ENCODE data around the gene GPC5. TPM values are rescaled to one million over a fixed set of nuclear protein-coding genes. Genes with fewer than 3 reads are reported as not detected.

GPC5 gene
- total and polyA plus RNA-seq, 2 donors (not counting 3 experiments of a cell fraction or from before 2014, with no cell fraction given) = 0.59 to 0.97 TPM

- Histone ChIP-seq H3K4me3 (replicated peaks in 1 of 3; ENCODE audit: insufficient read depth in 1 of 3, low read depth in 1 of 3, low read length in 3 of 3) (no peak overlapping the region), H3K27ac (ENCODE audit: insufficient read depth, low read depth, low read length) (no peak overlapping the region), H3K9me1 (replicated peaks; ENCODE audit: control insufficient read depth, extremely low read depth, insufficient read depth, low read length) (peaks cover 2% of the 10 kb centered on the region), H3K9me3 (replicated peaks; ENCODE audit: control insufficient read depth, insufficient read depth, low read length) (no peaks in the 10 kb centered on the region), H3K4me2 (ENCODE audit: insufficient read depth, low read length) (no peak overlapping the region), H3K36me3 (ENCODE audit: control insufficient read depth in 2 of 2, extremely low read depth in 1 of 2, insufficient read depth in 2 of 2, low read length in 2 of 2) (peaks cover 9 to 52% of the 10 kb centered on the region in 2 experiments), H3K27me3 (ENCODE audit: control insufficient read depth in 2 of 2, insufficient read depth in 2 of 2, low read length in 2 of 2) (no peaks in the 10 kb centered on the region), H4K20me1 (replicated peaks; ENCODE audit: control insufficient read depth, extremely low read depth, insufficient read depth, low read length) (peaks cover 21% of the 10 kb centered on the region), H3K79me2 (ENCODE audit: control insufficient read depth, insufficient read depth, low read length) (peaks cover 22% of the 10 kb centered on the region), H3K4me1 (ENCODE audit: control insufficient read depth, extremely low read depth, insufficient read depth, low read length) (peaks cover 1% of the 10 kb centered on the region), H3K9ac (replicated peaks; ENCODE audit: extremely low read depth, insufficient read depth, low read length) (no peak overlapping the region), H2AFZ (ENCODE audit: low read depth, low read length) (no peak overlapping the region)
- TF ChIP-seq POLR2A (IDR thresholded peaks at IDR 0.05; ENCODE audit: low read depth, low read length) = peak; percentile 21
- TF ChIP-seq, protein P1, sequence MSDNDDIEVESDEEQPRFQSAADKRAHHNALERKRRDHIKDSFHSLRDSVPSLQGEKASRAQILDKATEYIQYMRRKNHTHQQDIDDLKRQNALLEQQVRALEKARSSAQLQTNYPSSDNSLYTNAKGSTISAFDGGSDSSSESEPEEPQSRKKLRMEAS (IDR thresholded peaks at IDR 0.05; ENCODE audit: insufficient read depth, insufficient read length) = no peak
- dilution Hi-C loops (cut with MboI; ENCODE audit: extremely low pct_ligation_motif_present, low sequenced_read_pairs) (no loop called here), intact Hi-C loops (cut with micrococcal nuclease) (no loop called here)
- BruUV-seq (replicated peaks) = no TSS peak
- CTCF ChIA-PET = no interaction called here
- FAIRE-seq (no peak), DNase-seq (ENCODE audit: low read depth, low spot score) (no peak)
- POLR2A ChIA-PET = no interaction called here
These were observed 42.4 kb upstream of the GPC5 start for GRCh38 chr13:91355826-91356710.

DNA sequence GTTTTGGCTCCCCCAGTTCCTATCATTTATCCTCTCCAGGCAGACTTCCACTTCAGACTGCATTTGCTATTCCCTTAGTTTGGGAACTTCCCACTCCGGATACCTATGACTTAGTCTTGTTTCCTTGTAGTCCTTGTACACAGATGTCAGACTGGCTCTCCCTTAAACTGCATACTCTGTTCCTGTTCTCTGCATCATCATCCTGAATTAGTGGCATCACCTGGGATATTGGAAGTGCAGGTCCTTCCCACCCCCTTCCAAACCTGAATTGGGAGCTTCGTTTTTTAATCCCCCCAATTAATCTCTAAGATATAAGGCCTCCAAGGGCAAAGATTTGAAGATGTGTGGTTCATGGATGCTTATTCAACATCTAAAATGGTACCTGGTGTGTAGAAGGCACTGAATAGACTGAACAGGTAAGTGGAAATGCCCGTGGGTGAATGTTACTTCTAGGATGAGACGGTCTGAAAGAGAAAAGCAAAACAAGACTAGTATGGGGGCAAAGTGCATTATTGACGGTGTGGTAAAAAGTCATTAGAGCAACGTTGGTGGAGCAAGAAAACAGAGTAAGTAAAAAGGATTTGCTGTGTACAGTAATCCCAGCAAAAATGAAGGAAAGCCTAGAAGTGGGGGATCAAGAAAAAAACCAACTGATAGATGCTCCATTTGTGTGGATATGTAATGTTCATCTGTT lies 41.4 kb upstream of the GPC5 start:
- Histone ChIP-seq H3K36me3 (ENCODE audit: control insufficient read depth in 2 of 2, extremely low read depth in 1 of 2, insufficient read depth in 2 of 2, low read length in 2 of 2) (peaks cover 9 to 46% of the 10 kb centered on the region in 2 experiments), H3K9me1 (replicated peaks; ENCODE audit: control insufficient read depth, extremely low read depth, insufficient read depth, low read length) (peaks cover 2% of the 10 kb centered on the region), H3K9me3 (replicated peaks; ENCODE audit: control insufficient read depth, insufficient read depth, low read length) (no peaks in the 10 kb centered on the region), H3K4me2 (ENCODE audit: insufficient read depth, low read length) (no peak overlapping the region), H3K27me3 (ENCODE audit: control insufficient read depth in 2 of 2, insufficient read depth in 2 of 2, low read length in 2 of 2) (no peaks in the 10 kb centered on the region), H2AFZ (ENCODE audit: low read depth, low read length) (no peak overlapping the region), H3K4me1 (ENCODE audit: control insufficient read depth, extremely low read depth, insufficient read depth, low read length) (no peaks in the 10 kb centered on the region), H3K79me2 (ENCODE audit: control insufficient read depth, insufficient read depth, low read length) (peaks cover 12% of the 10 kb centered on the region), H4K20me1 (replicated peaks; ENCODE audit: control insufficient read depth, extremely low read depth, insufficient read depth, low read length) (peaks cover 18% of the 10 kb centered on the region), H3K27ac (ENCODE audit: insufficient read depth, low read depth, low read length) (no peak overlapping the region), H3K4me3 (replicated peaks in 1 of 3; ENCODE audit: insufficient read depth in 1 of 3, low read depth in 1 of 3, low read length in 3 of 3) (no peak overlapping the region), H3K9ac (replicated peaks; ENCODE audit: extremely low read depth, insufficient read depth, low read length) (no peak overlapping the region)
- ChIA-PET POLR2A (no interaction called here), CTCF (no interaction called here)
- TF ChIP-seq, protein P2, sequence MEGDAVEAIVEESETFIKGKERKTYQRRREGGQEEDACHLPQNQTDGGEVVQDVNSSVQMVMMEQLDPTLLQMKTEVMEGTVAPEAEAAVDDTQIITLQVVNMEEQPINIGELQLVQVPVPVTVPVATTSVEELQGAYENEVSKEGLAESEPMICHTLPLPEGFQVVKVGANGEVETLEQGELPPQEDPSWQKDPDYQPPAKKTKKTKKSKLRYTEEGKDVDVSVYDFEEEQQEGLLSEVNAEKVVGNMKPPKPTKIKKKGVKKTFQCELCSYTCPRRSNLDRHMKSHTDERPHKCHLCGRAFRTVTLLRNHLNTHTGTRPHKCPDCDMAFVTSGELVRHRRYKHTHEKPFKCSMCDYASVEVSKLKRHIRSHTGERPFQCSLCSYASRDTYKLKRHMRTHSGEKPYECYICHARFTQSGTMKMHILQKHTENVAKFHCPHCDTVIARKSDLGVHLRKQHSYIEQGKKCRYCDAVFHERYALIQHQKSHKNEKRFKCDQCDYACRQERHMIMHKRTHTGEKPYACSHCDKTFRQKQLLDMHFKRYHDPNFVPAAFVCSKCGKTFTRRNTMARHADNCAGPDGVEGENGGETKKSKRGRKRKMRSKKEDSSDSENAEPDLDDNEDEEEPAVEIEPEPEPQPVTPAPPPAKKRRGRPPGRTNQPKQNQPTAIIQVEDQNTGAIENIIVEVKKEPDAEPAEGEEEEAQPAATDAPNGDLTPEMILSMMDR (IDR thresholded peaks at IDR 0.05; ENCODE audit: extremely low read depth in 1 of 2, insufficient read depth in 1 of 2, low read depth in 1 of 2, low read length in 2 of 2) = no peak
- FAIRE-seq (no peak), DNase-seq (ENCODE audit: low read depth, low spot score) (no peak)
- intact Hi-C loops (cut with micrococcal nuclease) = no loop called here
- no TSS peak for BruUV-seq (replicated peaks)
- dilution Hi-C loops (cut with MboI; ENCODE audit: extremely low pct_ligation_motif_present, low sequenced_read_pairs) = no loop called here

All from endothelial cell of umbilical vein (primary cell).